ENCODE results near the gene RASA3. TPM values are rescaled to one million over a fixed set of nuclear protein-coding genes. Genes with fewer than 3 reads are reported as not detected.

The RASA3 gene
- polyA plus RNA-seq, 1 experiment: 31.4 TPM

DNA sequence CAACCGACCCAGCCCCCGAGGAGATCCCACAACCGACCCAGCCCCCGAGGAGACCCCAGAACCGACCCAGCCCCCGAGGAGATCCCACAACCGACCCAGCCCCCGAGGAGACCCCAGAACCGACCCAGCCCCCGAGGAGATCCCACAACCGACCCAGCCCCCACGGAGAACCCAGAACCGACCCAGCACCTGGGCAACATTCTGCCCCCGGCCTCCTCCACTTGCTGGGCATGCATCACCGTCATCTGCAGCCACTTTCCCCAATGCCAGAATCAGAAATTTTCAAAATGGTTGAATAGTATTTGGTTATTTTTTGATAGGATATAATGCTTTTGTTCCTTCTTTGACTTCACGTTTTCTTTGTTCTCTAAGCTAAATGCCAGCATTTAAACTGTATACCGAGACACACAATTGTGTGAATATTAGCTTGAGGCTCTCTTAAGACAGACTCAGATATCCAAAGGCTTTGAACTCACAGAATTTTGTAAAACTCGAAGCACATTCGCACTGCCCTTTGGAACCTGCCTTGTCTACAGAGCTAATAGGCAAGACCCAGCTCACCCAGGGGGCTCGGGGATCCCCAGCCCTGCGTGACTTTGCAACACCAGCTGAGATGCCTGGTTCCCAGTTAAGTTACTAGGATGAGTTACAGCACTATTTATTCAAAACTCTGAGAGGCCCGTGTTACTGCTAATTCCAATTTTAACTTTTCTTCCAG is 15.5 kb upstream of the RASA3 start:
- TF ChIP-seq, protein P1, sequence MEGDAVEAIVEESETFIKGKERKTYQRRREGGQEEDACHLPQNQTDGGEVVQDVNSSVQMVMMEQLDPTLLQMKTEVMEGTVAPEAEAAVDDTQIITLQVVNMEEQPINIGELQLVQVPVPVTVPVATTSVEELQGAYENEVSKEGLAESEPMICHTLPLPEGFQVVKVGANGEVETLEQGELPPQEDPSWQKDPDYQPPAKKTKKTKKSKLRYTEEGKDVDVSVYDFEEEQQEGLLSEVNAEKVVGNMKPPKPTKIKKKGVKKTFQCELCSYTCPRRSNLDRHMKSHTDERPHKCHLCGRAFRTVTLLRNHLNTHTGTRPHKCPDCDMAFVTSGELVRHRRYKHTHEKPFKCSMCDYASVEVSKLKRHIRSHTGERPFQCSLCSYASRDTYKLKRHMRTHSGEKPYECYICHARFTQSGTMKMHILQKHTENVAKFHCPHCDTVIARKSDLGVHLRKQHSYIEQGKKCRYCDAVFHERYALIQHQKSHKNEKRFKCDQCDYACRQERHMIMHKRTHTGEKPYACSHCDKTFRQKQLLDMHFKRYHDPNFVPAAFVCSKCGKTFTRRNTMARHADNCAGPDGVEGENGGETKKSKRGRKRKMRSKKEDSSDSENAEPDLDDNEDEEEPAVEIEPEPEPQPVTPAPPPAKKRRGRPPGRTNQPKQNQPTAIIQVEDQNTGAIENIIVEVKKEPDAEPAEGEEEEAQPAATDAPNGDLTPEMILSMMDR (IDR thresholded peaks at IDR 0.05; ENCODE audit: insufficient read depth, low read depth, low read length): no peak
- no peak overlapping the region for H3K4me3 ChIP-seq (ENCODE audit: low read depth, low read length)
- peaks cover 6% of the 10 kb centered on the region for H3K27me3 ChIP-seq (ENCODE audit: control insufficient read depth, insufficient read depth, low read length)
- no peaks in the 10 kb centered on the region for H3K36me3 ChIP-seq (ENCODE audit: control insufficient read depth, insufficient read depth, low read length)
- ChIA-PET POLR2A (no interaction called here), CTCF (no interaction called here)
- DNase-seq (ENCODE audit: low read depth): no peak

DNA sequence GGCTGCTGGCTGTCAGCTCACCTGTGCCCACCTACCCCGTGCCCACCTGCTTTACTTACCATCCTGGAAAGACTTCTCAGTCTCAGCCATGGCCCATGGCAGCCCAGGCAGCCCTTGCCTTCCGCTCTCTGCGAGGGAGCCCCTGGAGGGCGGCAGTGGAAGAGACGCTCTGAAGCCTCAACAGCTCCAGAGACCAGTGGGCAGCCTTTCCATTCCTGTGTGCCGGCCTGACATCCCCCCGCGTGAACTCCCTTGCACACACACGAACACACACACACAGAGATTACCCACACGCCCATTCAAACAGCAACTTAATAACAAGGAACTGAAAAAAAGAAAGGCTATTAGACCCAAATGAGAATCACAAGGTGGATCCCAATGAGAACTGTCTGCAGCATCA is 14.2 kb upstream of the RASA3 start:
- Histone ChIP-seq H3K4me3 (ENCODE audit: low read depth, low read length) (no peak overlapping the region), H3K27me3 (ENCODE audit: control insufficient read depth, insufficient read depth, low read length) (no peaks in the 10 kb centered on the region; the same call in 1 of the 2 replicates), H3K36me3 (ENCODE audit: control insufficient read depth, insufficient read depth, low read length) (no peaks in the 10 kb centered on the region)
- ChIA-PET POLR2A (no interaction called here), CTCF (interaction anchor here (0.7 to 1.0 kb wide), 2 partner anchors 8 to 76 kb away, joined by 3 read pairs; no protein-coding TSS in a partner anchor)
- DNase-seq (ENCODE audit: low read depth): no peak
- TF ChIP-seq, protein P1 (IDR thresholded peaks at IDR 0.05; ENCODE audit: insufficient read depth, low read depth, low read length): peak; percentile 34

DNA sequence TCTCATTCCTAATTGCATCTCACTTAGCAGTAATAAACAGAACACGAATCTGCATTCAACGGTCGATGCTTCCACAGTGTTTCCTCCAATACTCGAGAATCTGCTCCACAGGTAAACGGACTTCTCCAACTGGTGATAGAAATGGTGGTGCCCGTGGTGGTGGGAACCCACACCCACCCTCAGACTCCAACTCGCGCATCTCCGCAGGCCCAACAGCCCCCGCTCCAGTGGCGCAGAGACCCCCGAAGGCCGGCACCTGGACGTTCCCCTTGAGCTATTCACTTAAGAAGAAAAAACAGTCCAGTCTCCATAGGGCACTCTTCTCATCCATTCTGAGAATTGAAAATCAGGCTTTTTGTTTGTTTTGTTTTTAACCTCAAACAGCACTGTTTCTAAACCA is 13.8 kb upstream of the RASA3 start:
- no peak for DNase-seq (ENCODE audit: low read depth)
- POLR2A ChIA-PET: no interaction called here
- TF ChIP-seq, protein P1 (IDR thresholded peaks at IDR 0.05; ENCODE audit: insufficient read depth, low read depth, low read length): no peak
- Histone ChIP-seq H3K27me3 (ENCODE audit: control insufficient read depth, insufficient read depth, low read length) (no peaks in the 10 kb centered on the region; the same call in 1 of the 2 replicates), H3K4me3 (ENCODE audit: low read depth, low read length) (no peak overlapping the region), H3K36me3 (ENCODE audit: control insufficient read depth, insufficient read depth, low read length) (no peaks in the 10 kb centered on the region)
- CTCF ChIA-PET: interaction anchor here (0.7 to 1.0 kb wide), 2 partner anchors 9 to 77 kb away, joined by 3 read pairs; no protein-coding TSS in a partner anchor

DNA sequence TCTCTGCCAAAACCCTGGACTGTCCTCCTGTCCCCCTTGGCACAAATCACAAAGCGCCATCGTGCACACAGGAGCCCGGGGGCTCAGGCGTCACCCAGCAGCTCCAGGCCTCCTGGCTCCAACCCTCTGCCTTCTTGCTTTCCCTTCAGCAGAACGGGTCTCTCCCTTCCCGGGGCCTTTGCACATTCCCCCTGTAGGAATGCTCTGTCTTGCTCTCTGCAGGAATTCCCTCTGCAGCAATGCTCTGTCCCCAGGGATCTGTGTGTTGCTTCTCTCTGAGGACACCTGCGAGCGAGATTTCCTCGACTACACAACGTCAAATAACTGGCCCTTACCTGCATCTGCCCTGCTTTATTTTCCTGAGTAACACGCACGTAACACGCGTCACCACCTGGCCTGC is 13.3 kb upstream of the RASA3 start:
- H3K27me3 ChIP-seq (ENCODE audit: control insufficient read depth, insufficient read depth, low read length): no peaks in the 10 kb centered on the region; the same call in 1 of the 2 replicates
- ChIA-PET CTCF (interaction anchor here (0.7 kb wide), 1 partner anchor 39 kb away, joined by 3 read pairs; no protein-coding TSS in a partner anchor), POLR2A (interaction anchor here (0.6 kb wide), 1 partner anchor 57 kb away, joined by 3 read pairs; no protein-coding TSS in a partner anchor)
- no peak for DNase-seq (ENCODE audit: low read depth)
- TF ChIP-seq, protein P1 (IDR thresholded peaks at IDR 0.05; ENCODE audit: insufficient read depth, low read depth, low read length): no peak
- no peak overlapping the region for H3K4me3 ChIP-seq (ENCODE audit: low read depth, low read length)
- no peaks in the 10 kb centered on the region for H3K36me3 ChIP-seq (ENCODE audit: control insufficient read depth, insufficient read depth, low read length)

DNA sequence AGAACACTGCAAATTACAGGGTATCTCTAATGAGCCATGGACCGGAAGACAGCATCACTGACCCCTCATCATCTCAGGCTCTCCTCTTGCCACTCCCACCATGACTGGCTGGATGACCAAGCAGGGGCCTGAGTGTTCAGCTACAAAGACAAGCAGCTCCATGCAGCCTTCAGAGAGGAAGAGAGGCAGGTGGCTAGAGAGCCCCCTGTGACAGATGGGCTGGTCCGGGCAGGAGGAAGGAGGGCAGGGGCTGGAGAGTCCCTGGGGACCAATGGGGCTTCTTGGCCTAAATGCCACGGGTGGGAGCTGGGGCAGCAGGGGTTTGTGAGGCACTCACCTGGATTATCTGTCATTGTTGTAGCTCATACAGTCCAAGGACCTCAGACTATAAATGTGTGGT is 12.8 kb upstream of the RASA3 start:
- Histone ChIP-seq H3K36me3 (ENCODE audit: control insufficient read depth, insufficient read depth, low read length) (no peaks in the 10 kb centered on the region), H3K27me3 (ENCODE audit: control insufficient read depth, insufficient read depth, low read length) (no peaks in the 10 kb centered on the region; the same call in 1 of the 2 replicates), H3K4me3 (ENCODE audit: low read depth, low read length) (no peak overlapping the region)
- CTCF ChIA-PET: interaction anchor here (0.7 kb wide), 1 partner anchor 39 kb away, joined by 3 read pairs; no protein-coding TSS in a partner anchor
- POLR2A ChIA-PET: interaction anchor here (0.6 kb wide), 1 partner anchor 57 kb away, joined by 3 read pairs; no protein-coding TSS in a partner anchor
- DNase-seq (ENCODE audit: low read depth): no peak
- TF ChIP-seq, protein P1 (IDR thresholded peaks at IDR 0.05; ENCODE audit: insufficient read depth, low read depth, low read length): no peak

Measured in BJ (cell line).